Kasumi-1 (cell line): ENCODE data around the gene FAM53C.

ENCODE experiments used
- DNase-seq, 2 experiments: peaks; one replicate each; lab custom pipeline; 2025; lab: John Stamatoyannopoulos, UW

Gene FAM53C

DNA sequence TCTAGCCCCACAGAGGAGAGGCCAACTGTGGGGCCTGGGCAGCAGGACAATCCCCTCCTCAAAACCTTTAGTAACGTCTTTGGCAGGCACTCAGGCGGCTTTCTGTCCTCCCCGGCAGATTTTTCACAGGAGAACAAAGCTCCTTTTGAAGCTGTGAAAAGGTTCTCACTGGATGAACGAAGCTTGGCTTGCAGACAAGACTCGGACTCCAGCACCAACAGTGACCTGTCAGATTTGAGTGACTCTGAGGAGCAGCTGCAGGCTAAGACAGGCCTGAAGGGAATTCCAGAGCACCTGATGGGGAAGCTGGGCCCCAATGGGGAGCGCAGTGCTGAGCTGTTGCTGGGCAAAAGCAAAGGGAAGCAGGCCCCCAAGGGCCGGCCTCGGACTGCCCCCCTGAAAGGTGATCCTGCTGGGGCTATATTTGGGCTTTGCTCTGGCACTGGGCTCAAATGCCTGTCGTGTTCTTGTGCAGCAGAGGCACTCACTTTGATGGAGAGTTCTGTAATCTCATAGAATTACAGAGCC, 53.9 kb downstream of the FAM53C start:
- DNase-seq: no peak
